ENCODE results near the gene ZFPL1.

DNA sequence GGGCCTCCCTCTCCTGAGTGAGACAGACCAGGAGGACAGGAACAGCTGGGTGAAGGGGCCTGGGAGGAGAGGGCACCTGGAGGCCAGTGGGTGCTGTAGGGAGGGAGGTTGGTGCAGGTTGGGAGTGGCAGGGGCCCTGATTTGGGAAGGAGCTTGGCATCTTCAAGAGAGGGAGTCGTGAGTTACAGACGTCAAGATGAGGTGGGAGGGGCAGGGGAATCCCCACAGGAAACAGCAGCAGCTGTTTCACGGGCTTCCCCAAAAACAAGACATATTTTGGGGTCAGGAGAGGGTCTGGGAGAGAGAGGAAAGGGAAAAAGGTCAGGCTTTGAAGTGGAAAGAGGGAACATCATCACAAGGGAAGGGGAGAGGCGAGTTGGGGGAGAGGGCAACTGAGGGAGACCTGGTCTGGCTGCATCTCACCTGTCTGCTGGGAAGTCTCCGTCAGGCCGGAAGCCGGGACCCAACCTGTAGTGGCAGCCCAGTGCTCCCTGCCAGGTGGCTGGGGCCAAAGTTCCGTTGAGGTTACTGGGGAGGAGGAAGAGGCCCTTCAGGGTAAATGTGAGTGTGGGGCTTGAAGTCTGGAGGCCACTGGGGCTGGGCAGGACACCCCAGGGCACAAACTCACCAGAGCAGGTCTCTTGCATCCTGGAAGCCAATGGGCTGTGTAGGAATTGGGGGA lies 30.1 kb upstream of the ZFPL1 start:
- TF ChIP-seq, protein P1, sequence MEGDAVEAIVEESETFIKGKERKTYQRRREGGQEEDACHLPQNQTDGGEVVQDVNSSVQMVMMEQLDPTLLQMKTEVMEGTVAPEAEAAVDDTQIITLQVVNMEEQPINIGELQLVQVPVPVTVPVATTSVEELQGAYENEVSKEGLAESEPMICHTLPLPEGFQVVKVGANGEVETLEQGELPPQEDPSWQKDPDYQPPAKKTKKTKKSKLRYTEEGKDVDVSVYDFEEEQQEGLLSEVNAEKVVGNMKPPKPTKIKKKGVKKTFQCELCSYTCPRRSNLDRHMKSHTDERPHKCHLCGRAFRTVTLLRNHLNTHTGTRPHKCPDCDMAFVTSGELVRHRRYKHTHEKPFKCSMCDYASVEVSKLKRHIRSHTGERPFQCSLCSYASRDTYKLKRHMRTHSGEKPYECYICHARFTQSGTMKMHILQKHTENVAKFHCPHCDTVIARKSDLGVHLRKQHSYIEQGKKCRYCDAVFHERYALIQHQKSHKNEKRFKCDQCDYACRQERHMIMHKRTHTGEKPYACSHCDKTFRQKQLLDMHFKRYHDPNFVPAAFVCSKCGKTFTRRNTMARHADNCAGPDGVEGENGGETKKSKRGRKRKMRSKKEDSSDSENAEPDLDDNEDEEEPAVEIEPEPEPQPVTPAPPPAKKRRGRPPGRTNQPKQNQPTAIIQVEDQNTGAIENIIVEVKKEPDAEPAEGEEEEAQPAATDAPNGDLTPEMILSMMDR (IDR thresholded peaks at IDR 0.05): no peak
- TF ChIP-seq POLR2A (IDR thresholded peaks at IDR 0.05; ENCODE audit: low read depth) (no peak), EP300 (IDR thresholded peaks at IDR 0.05) (no peak), POLR2AphosphoS5 (IDR thresholded peaks at IDR 0.05) (no peak)

Data from esophagus muscularis mucosa (tissue), 4 donors.